Ishikawa (cell line): ENCODE data around the gene EPS8.

Experiments used
- CREB1 ChIP-seq: IDR thresholded peaks from 2 replicates; pipeline ENCODE4 v1.6.1; 2012; ENCODE audit warnings: low read depth
- EGR1 ChIP-seq: IDR thresholded peaks from 2 replicates; pipeline ENCODE4 v1.6.1; 2012
- EP300 ChIP-seq: IDR thresholded peaks from 2 replicates; pipeline ENCODE4 v1.6.1; 2012; ENCODE audit warnings: borderline replicate concordance
- FOXM1 ChIP-seq: IDR thresholded peaks from 2 replicates; pipeline ENCODE4 v1.6.1; 2012; ENCODE audit warnings: low read depth, borderline replicate concordance
- TAF1 ChIP-seq: IDR thresholded peaks from 2 replicates; pipeline ENCODE4 v1.6.1; 2012; ENCODE audit warnings: low read depth, mild to moderate bottlenecking
- TEAD4 ChIP-seq: IDR thresholded peaks from 2 replicates; pipeline ENCODE4 v1.6.1; 2012
- TF ChIP-seq, protein P1 (sequence below): IDR thresholded peaks from 2 replicates; pipeline ENCODE4 v1.6.1; 2012; ENCODE audit warnings: low read depth, mild to moderate bottlenecking

DNA sequence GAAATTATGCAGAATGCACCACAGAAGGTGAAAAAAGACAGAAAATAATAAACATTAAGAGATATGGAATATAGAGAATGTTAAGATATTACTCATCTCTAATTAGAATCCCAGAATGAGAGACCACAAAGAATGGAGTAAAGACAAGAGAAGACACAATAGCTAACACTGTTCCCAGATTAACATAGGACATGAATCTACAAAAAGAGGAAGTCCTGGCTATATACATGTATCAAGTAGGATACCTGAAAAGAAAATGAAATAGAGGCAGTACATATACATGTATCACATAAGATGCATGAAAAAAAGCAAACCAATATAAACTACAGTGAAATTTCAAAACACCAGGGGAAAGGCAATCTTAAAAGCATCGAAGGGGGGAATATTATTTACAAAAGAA, 5.6 kb upstream of the EPS8 start:
- TF ChIP-seq, protein P1, sequence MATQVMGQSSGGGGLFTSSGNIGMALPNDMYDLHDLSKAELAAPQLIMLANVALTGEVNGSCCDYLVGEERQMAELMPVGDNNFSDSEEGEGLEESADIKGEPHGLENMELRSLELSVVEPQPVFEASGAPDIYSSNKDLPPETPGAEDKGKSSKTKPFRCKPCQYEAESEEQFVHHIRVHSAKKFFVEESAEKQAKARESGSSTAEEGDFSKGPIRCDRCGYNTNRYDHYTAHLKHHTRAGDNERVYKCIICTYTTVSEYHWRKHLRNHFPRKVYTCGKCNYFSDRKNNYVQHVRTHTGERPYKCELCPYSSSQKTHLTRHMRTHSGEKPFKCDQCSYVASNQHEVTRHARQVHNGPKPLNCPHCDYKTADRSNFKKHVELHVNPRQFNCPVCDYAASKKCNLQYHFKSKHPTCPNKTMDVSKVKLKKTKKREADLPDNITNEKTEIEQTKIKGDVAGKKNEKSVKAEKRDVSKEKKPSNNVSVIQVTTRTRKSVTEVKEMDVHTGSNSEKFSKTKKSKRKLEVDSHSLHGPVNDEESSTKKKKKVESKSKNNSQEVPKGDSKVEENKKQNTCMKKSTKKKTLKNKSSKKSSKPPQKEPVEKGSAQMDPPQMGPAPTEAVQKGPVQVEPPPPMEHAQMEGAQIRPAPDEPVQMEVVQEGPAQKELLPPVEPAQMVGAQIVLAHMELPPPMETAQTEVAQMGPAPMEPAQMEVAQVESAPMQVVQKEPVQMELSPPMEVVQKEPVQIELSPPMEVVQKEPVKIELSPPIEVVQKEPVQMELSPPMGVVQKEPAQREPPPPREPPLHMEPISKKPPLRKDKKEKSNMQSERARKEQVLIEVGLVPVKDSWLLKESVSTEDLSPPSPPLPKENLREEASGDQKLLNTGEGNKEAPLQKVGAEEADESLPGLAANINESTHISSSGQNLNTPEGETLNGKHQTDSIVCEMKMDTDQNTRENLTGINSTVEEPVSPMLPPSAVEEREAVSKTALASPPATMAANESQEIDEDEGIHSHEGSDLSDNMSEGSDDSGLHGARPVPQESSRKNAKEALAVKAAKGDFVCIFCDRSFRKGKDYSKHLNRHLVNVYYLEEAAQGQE, result no peak
- no peak for TF ChIP-seq FOXM1
- TF ChIP-seq EGR1, result no peak
- TF ChIP-seq EP300, result no peak
- TF ChIP-seq TAF1, result no peak
- no peak for TF ChIP-seq TEAD4
- TF ChIP-seq CREB1, result no peak
